Urothelium cell line (cell line): Measurements from ENCODE around the gene C1orf226.
A peak's percentile ranks its signal among the peaks of the same experiment; 100 is the strongest.
"Not testable (repeated sequence)": the region's sequence is repeated elsewhere in the genome, so short reads cannot be mapped to it uniquely, and the experiment has no call there.

ENCODE experiments used
- DNase-seq: peaks from one replicate; pipeline ENCODE4 v3.0.0; 2011; ENCODE audit warnings: low spot score, mixed read lengths
- FAIRE-seq: peaks from 2 replicates; lab custom pipeline; 2011; peaks lifted over from hg19 to GRCh38; lab: Jason Lieb, UNC

Gene C1orf226

GRCh38 chr1:162381383-162381782 is at the start of gene C1orf226:
Gene C1orf226, plus strand, starts transcription at chr1:162381728. Its CDS starts 174 bp downstream, at chr1:162381902.
- DNase-seq (no peak), FAIRE-seq (no peak)

DNA sequence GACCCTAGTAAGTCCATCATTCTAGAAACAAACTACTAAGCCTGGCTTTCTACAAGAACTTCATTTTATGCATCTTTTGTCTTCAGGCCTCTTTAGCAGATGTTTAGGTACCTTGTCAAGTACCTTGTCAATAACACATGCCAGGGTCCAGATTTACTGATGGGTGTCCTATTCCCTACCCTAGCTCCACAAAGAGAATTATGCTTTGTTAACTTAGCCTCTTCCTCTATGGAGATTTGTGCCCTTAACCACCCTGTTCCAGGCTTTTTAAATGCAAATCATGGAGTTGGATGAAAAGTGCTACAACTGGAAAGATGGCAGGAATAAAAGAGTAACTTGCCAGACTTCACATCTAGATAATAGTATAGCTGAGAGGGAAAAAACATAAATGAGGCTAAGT is 47.5 kb upstream of the C1orf226 start:
- DNase-seq = no peak
- FAIRE-seq = no peak

GRCh38 chr1:162335126-162335525 is 46.4 kb upstream of the C1orf226 start:
- FAIRE-seq (no peak), DNase-seq (no peak)

- FAIRE-seq (no peak), DNase-seq (no peak)
Observed at GRCh38 chr1:162336621-162337285, 44.8 kb upstream of the C1orf226 start.

- FAIRE-seq (no peak), DNase-seq (no peak)
Observed at GRCh38 chr1:162342452-162342983, 39.0 kb upstream of the C1orf226 start.

DNA sequence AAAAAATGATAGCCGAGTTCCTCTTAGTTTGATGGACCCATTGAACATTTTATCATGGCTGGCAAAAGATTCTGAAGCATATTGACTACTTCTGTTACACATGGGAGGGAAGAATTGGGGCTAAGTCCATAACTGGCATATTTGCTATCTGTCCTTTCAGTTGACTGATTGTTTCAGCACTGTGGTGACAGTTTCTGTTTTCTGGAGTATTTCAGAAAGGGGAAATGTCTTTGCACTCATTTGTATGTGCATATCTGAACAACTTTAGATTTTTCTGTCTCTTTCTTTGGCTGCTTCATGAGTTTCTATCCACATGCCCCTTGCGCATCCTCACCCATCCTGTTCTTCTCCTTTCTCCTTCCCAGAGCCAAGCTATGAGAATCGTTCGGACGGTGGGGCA is 38.1 kb upstream of the C1orf226 start:
- DNase-seq = no peak
- FAIRE-seq = no peak

GRCh38 chr1:162347281-162347680 is 34.2 kb upstream of the C1orf226 start:
- FAIRE-seq (no peak), DNase-seq (no peak)

DNA sequence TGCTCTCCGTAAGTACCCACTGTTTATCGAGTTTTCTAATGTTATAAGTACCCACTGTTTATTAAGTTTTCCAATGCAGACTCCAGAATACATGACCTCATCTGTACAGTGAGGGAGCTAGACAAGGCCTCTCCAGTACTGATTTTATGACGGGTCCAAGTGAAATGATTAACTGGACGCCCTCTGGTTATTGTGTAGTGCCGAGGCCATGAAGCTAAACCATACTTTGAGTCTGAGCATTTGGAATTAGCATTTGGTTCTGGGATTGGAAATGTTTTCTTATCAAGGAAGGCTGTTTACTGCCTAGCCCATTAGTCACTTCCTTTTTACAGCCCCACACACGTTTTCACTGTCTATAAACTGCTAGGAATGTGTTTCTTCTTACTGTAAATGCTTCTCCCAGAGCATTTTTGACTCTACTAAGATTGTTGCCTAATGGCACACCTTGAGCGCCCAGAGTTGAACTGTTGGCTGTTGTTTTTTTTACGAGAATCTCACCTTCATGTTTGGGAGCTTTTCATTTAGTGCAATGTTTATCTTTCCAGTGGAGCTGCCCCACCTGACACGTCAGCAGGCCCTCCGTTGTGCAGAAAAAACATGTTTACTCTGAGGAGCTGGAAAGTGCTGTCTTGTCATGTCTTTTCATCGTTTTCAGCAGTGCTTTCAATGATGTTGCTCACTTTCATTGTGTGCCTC is 31.7 kb upstream of the C1orf226 start:
- peak; percentile 57 for DNase-seq
- peak; percentile 35 for FAIRE-seq

DNA sequence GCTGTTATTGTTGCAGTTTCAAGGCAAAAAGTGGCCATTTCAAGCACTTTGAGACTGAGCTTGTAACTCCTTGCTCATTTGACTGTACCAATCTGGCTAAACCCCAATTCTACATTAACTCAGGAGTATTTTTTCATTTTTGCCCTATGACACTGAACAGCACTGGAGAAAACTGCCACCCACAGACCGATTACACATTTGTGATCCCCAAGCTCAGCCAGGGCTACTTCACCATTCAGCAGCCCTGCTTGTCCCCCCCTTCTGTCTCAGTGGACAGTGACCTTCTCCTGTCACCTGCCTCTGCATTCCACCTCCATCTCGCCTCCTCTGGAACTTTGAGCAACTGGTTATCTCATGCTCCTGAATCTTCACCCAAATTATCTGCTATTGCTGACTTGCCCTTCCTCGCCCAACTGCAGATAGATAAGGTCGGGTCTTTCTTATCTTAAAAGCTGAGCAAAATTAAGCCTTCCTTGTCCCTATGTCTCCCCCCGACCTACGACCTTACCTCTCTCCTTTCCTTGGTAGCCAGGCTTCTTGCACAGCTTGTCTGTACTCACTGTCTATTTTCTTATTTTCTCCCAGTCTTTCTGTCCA is 30.2 kb upstream of the C1orf226 start:
- FAIRE-seq (no peak), DNase-seq (no peak)

- not testable (repeated sequence) for DNase-seq, FAIRE-seq
Observed at GRCh38 chr1:162351874-162352273, 29.7 kb upstream of the C1orf226 start.

DNA sequence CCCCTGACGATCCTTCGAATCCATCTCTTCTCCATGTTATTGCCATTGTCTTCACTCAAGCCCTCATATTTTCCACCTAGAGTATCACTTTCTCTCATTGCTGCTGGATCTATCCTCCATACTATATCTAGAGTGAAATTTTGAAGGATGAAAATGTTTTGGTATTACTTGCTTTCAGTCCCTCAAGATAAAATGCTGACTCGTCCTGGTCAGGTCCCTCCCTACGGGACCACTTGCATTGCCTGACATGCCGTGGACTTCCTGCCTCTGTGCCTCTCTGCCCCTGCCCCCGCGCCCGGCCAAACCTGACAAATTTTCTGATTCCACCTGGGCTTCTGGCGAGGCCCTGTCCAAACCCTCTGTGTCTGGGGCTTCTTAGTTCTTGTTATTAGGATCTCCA is 28.4 kb upstream of the C1orf226 start:
- FAIRE-seq (no peak), DNase-seq (no peak)

- FAIRE-seq (no peak), DNase-seq (no peak)
Observed at GRCh38 chr1:162353702-162354101, 27.8 kb upstream of the C1orf226 start.

DNA sequence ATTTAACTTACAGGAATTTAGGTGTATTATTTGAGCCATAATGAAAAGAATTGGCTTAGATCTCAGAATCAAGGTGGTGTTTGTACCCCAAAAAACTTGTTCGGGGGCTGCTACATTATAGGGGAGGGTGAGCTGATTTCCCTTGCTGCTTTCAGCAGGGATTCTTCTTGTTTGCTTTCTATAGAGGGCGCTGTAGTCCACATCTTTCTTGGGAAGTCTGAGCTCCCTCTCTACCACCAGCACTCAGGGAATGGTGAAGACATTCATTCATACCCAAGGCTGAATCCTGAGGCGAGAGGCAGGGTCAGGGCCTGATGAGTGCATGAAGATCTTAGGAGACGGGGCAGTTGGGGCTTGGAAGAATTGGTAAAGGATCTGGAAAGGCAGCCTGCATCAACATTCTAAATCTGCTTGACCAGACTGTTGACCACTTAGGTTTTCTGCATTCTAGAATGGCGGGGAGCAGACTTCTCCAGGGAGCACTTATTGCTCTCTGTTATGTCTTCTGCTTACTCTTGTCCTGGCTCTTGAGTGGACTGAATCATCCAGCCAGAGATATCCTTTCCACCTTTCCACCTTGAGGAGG is 23.8 kb upstream of the C1orf226 start:
- peak; percentile 26 for DNase-seq
- no peak for FAIRE-seq

GRCh38 chr1:162358928-162359327 is 22.6 kb upstream of the C1orf226 start:
- no peak for DNase-seq

GRCh38 chr1:162359523-162360236 is 21.8 kb upstream of the C1orf226 start:
- FAIRE-seq (no peak), DNase-seq (no peak)

More at GRCh38 chr1:162358928-162359327, 22.6 kb upstream of the C1orf226 start:
- no peak for FAIRE-seq

DNA sequence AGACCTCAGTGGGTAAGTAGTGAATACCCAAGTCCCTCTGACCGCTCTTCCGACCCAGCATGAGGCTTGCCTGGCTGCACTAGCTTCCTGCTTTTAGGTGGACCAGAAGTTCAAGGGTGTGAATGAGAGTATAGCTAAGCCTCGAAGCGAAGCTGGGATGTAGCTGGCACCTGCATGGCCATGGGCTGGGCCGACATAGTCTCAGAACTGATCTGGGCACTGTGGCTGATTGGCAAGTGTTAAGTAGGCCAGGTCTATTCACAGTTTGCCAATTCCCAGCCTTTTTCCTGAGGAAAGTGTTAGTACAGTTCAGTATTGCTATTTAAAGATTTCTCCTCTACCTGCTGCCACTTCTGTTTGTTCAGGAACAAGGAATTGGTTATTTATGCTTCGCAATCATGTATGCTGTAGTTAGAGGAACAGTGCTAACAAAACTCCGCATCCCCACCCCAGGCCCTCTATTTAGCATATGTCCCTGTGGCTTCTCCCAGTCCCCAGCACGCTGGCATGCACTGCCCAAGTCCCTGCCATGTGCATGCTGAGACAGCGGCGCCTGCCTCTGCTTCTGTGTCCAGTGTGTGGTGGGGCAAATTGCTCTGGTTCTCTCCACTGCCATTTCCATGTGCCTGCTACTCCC is 21.2 kb upstream of the C1orf226 start:
- DNase-seq (no peak), FAIRE-seq (no peak)

GRCh38 chr1:162360874-162361260 is 20.7 kb upstream of the C1orf226 start:
- FAIRE-seq = no peak
- no peak for DNase-seq

- DNase-seq (no peak), FAIRE-seq (no peak)
Observed at GRCh38 chr1:162361349-162361748, 20.2 kb upstream of the C1orf226 start.

- DNase-seq (no peak), FAIRE-seq (no peak)
Observed at GRCh38 chr1:162363823-162364222, 17.7 kb upstream of the C1orf226 start.

DNA sequence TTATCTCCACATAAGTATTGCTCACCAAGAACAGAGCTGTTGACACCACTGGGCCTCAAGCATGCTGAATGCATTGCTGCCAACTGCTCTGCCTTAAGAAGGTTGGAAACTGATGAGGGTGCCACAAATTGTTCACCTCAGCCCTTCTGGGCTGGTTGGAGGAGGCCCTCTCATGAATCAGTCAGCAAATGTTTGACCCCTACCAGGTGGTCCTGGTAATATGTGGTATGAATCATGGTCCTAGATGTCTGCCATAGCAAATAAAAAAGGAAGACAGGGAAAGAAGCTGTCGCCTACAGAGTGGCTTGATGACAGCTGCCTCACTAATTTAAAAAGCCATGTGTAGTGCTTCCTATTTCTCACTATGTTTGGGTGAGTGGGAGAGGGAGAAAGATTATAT is 17.0 kb upstream of the C1orf226 start:
- FAIRE-seq (no peak), DNase-seq (no peak)
